IMR-90 (cell line): ENCODE data around the gene FBXL20. TPM values are rescaled to one million over a fixed set of nuclear protein-coding genes. Genes with fewer than 3 reads are reported as not detected.

Experiments used
- ATAC-seq: fragments of 200-7000 bp; cut with Tn5 transposase; 2 replicates; pipeline ENCODE4 v1.9.1; 2020; ENCODE audit warnings: low read depth, mild to moderate bottlenecking, moderate library complexity
- BruUV-seq: library from RNA; stranded (reverse); fragments of 400-500 nt; replicated peaks from 2 replicates; lab custom pipeline; 2021; lab: Mats Ljungman, UMichigan
- CTCF ChIA-PET: fragments of 300-600 bp; formaldehyde crosslinking; extraction: SDS; loops from one replicate; lab custom pipeline; 2021; ENCODE audit warnings: antibody characterized with exemption; lab: Yijun Ruan, JAX
- POLR2A ChIA-PET: fragments of 300-600 bp; sonication (Branson Sonifier 250); formaldehyde crosslinking; loops from one replicate; lab custom pipeline; 2022; ENCODE audit warnings: antibody characterized with exemption; ENCODE audit not compliant: unreplicated experiment; lab: Charles Lee
- DNase-seq: peaks from one replicate; pipeline ENCODE4 v3.0.0; 2013
- H2AFZ ChIP-seq: replicated peaks from 2 replicates; pipeline ENCODE3; 2013; ENCODE audit warnings: low read length, mild to moderate bottlenecking; ENCODE audit not compliant: poor library complexity
- H2AK5ac ChIP-seq: 2 replicates; pipeline ENCODE4 v1.6.1; 2013; ENCODE audit warnings: low read depth, low read length, inconsistent platforms
- H2AK9ac ChIP-seq: replicated peaks from 2 replicates; pipeline ENCODE3; 2013; ENCODE audit warnings: mild to moderate bottlenecking, low read depth, low read length, moderate library complexity; ENCODE audit not compliant: poor library complexity
- H2BK120ac ChIP-seq: 2 replicates; pipeline ENCODE4 v1.6.1; 2013; ENCODE audit warnings: low read depth, low read length, inconsistent platforms
- H2BK15ac ChIP-seq: 3 replicates; pipeline ENCODE4 v1.6.1; 2013; ENCODE audit warnings: low read depth, low read length, inconsistent platforms
- H2BK20ac ChIP-seq: 2 replicates; pipeline ENCODE4 v1.6.1; 2013; ENCODE audit warnings: low read depth, mild to moderate bottlenecking, inconsistent platforms, low read length, moderate library complexity
- H2BK5ac ChIP-seq: 2 replicates; pipeline ENCODE4 v1.6.1; 2013; ENCODE audit warnings: mild to moderate bottlenecking, low read depth, low read length, inconsistent platforms; ENCODE audit not compliant: poor library complexity, severe bottlenecking
- H3K14ac ChIP-seq: replicated peaks from 2 replicates; pipeline ENCODE4 v1.6.1; 2013; ENCODE audit warnings: low read depth, low read length, inconsistent platforms
- H3K18ac ChIP-seq: 2 replicates; pipeline ENCODE4 v1.6.1; 2013; ENCODE audit warnings: low read depth, low read length, control low read depth
- H3K23ac ChIP-seq: 2 replicates; pipeline ENCODE4 v1.6.1; 2013; ENCODE audit warnings: low read depth, low read length, inconsistent platforms
- H3K27ac ChIP-seq: 2 replicates; pipeline ENCODE4 v1.5.1; 2013; ENCODE audit warnings: mild to moderate bottlenecking, control low read depth, low read length; ENCODE audit not compliant: insufficient read depth
- H3K27me3 ChIP-seq: 2 replicates; pipeline ENCODE4 v1.6.1; 2013; ENCODE audit warnings: low read length; ENCODE audit not compliant: control insufficient read depth, insufficient read depth
- H3K36me3 ChIP-seq: 2 replicates; pipeline ENCODE4 v1.6.1; 2013; ENCODE audit warnings: low read length, mixed read lengths; ENCODE audit not compliant: control insufficient read depth, insufficient read depth
- H3K4ac ChIP-seq: 2 replicates; pipeline ENCODE4 v1.6.1; 2013; ENCODE audit warnings: low read depth, low read length, inconsistent platforms
- H3K4me1 ChIP-seq: 2 replicates; pipeline ENCODE4 v1.6.1; 2013; ENCODE audit warnings: low read length, mixed read lengths; ENCODE audit not compliant: control insufficient read depth, insufficient read depth
- H3K4me2 ChIP-seq: 2 replicates; pipeline ENCODE4 v1.6.1; 2013; ENCODE audit warnings: low read depth, mild to moderate bottlenecking, control low read depth, low read length, moderate library complexity
- H3K4me3 ChIP-seq: 2 replicates; pipeline ENCODE4 v1.5.1; 2013; ENCODE audit warnings: low read depth, mild to moderate bottlenecking, control low read depth, low read length, moderate library complexity; ENCODE audit not compliant: insufficient read depth
- H3K56ac ChIP-seq: 2 replicates; pipeline ENCODE4 v1.6.1; 2013; ENCODE audit warnings: low read length, inconsistent platforms; ENCODE audit not compliant: insufficient read depth; ENCODE audit errors: extremely low read depth
- H3K79me1 ChIP-seq, 2 experiments: 2 replicates each; pipeline ENCODE4 v1.6.1; 2013; ENCODE audit warnings: low read length in 2 of 2, inconsistent platforms in 1 of 2, low read depth in 1 of 2
- H3K9ac ChIP-seq: 2 replicates; pipeline ENCODE4 v1.6.1; 2013; ENCODE audit warnings: low read depth, low read length, control low read depth
- H3K9me1 ChIP-seq: 2 replicates; pipeline ENCODE4 v1.6.1; 2013; ENCODE audit warnings: low read length, inconsistent platforms; ENCODE audit not compliant: insufficient read depth
- H3K9me3 ChIP-seq: 2 replicates; pipeline ENCODE4 v1.6.1; 2013; ENCODE audit warnings: low read length; ENCODE audit not compliant: control insufficient read depth, insufficient read depth
- H4K20me1 ChIP-seq: 2 replicates; pipeline ENCODE4 v1.6.1; 2013; ENCODE audit warnings: low read length, inconsistent platforms; ENCODE audit not compliant: insufficient read depth
- H4K5ac ChIP-seq: 2 replicates; pipeline ENCODE4 v1.6.1; 2013; ENCODE audit warnings: mild to moderate bottlenecking, low read depth, low read length, control low read depth
- H4K8ac ChIP-seq, 2 experiments: 2 replicates each; pipeline ENCODE4 v1.6.1; 2013; ENCODE audit warnings: low read depth in 2 of 2, low read length in 2 of 2, control low read depth in 1 of 2, inconsistent platforms in 1 of 2
- H4K91ac ChIP-seq: 2 replicates; pipeline ENCODE4 v1.6.1; 2013; ENCODE audit warnings: low read depth, low read length, inconsistent platforms; ENCODE audit not compliant: insufficient read depth
- MAZ ChIP-seq: IDR thresholded peaks from 2 replicates; pipeline ENCODE4 v1.6.1; 2012; ENCODE audit warnings: low read depth, mild to moderate bottlenecking, low read length, improper control_type of control experiment, moderate library complexity, borderline replicate concordance
- POLR2A ChIP-seq: IDR thresholded peaks from 2 replicates; pipeline ENCODE4 v1.6.1; 2012; ENCODE audit warnings: mild to moderate bottlenecking, low read depth, low read length
- RAD21 ChIP-seq: IDR thresholded peaks from 2 replicates; pipeline ENCODE4 v1.6.1; 2012; ENCODE audit warnings: low read length, improper control_type of control experiment
- RCOR1 ChIP-seq: IDR thresholded peaks from 2 replicates; pipeline ENCODE4 v1.6.1; 2012; ENCODE audit warnings: mild to moderate bottlenecking, low read length, improper control_type of control experiment; ENCODE audit not compliant: insufficient replicate concordance
- SMC3 ChIP-seq: fragments of 150-350 bp; IDR thresholded peaks from 2 replicates; pipeline ENCODE4 v1.6.1; 2016; ENCODE audit warnings: low read depth, mild to moderate bottlenecking, antibody characterized with exemption, low read length, moderate library complexity
- WGBS, 2 experiments: methylation state at CpG; one replicate each; pipeline versions ENCODE4 v1.1.5 to v1.1.7; 2013; ENCODE audit warnings: missing lambda C conversion rate in 2 of 2; ENCODE audit not compliant: insufficient read length in 1 of 2; ENCODE audit errors: extremely low coverage in 2 of 2; 5-methylcytosine and 5-hydroxymethylcytosine counted together
- dilution Hi-C: fragments of 300-500 bp; cut with HindIII; formaldehyde crosslinking; loops from one replicate; pipeline ENCODE4 v1.14.3; 2018; ENCODE audit warnings: low sequenced_read_pairs; ENCODE audit not compliant: unreplicated experiment
- in situ Hi-C: fragments of 300-500 bp; cut with MboI; formaldehyde crosslinking; loops from 3 replicates; pipeline ENCODE4 v1.14.3; 2019; ENCODE audit warnings: low sequenced_read_pairs, inconsistent platforms, mixed read lengths
- intact Hi-C: fragments of 100-400 bp; cut with micrococcal nuclease; formaldehyde crosslinking; loops from 2 replicates; pipeline ENCODE4 v1.10.0; 2022
- polyA plus RNA-seq, 3 experiments: library from polyadenylated mRNA; depleted of rRNA; stranded (reverse); fragments of >200 nt; gene quantifications; 2 replicates each; pipeline ENCODE4 v1.2.3, GENCODE V29; 2012; ENCODE audit warnings: low replicate concordance in 1 of 3
- total RNA-seq: library from RNA; depleted of rRNA; stranded (reverse); fragments of >200 nt; gene quantifications from 2 replicates; pipeline ENCODE4 v1.2.3, GENCODE V29; 2012
- TF ChIP-seq, protein P1 (sequence below): conservative IDR thresholded peaks from 2 replicates; pipeline ENCODE4 v1.5.1; 2012; ENCODE audit warnings: mild to moderate bottlenecking, low read depth, low read length, improper control_type of control experiment
- TF ChIP-seq, protein P2 (sequence below): fragments of 150-350 bp; IDR thresholded peaks from 2 replicates; pipeline ENCODE4 v1.6.1; 2016; ENCODE audit warnings: low read depth, mild to moderate bottlenecking, low read length, moderate library complexity, borderline replicate concordance

The FBXL20 gene
- total and polyA plus RNA-seq, 2 of the 4 experiments (the other 2 are of a cell fraction) = 4.1 to 13.8 TPM

DNA sequence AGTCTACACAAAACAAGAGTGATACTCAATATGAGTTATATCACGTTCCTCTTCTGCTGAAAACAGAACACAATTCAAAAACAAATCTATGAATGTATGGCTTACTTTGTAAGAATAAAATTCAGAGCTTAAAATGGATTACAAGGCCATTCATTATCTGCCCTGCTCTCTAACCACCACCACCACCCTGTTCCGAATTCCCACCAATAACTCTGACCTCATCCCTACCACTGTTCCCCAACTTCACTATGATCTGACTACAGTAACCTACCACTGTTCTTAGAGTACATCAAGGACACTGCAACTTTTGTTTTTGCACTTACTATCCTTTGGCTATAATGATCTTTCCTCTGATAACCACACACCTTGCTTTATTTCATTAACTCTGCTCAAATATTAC, 21.3 kb downstream of the FBXL20 start:
- no peak overlapping the region for H4K91ac ChIP-seq
- H2AK9ac ChIP-seq = no peak overlapping the region
- no peak for TF ChIP-seq SMC3
- no peak for TF ChIP-seq RAD21
- TF ChIP-seq, protein P1, sequence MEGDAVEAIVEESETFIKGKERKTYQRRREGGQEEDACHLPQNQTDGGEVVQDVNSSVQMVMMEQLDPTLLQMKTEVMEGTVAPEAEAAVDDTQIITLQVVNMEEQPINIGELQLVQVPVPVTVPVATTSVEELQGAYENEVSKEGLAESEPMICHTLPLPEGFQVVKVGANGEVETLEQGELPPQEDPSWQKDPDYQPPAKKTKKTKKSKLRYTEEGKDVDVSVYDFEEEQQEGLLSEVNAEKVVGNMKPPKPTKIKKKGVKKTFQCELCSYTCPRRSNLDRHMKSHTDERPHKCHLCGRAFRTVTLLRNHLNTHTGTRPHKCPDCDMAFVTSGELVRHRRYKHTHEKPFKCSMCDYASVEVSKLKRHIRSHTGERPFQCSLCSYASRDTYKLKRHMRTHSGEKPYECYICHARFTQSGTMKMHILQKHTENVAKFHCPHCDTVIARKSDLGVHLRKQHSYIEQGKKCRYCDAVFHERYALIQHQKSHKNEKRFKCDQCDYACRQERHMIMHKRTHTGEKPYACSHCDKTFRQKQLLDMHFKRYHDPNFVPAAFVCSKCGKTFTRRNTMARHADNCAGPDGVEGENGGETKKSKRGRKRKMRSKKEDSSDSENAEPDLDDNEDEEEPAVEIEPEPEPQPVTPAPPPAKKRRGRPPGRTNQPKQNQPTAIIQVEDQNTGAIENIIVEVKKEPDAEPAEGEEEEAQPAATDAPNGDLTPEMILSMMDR = no peak
- TF ChIP-seq, protein P2, sequence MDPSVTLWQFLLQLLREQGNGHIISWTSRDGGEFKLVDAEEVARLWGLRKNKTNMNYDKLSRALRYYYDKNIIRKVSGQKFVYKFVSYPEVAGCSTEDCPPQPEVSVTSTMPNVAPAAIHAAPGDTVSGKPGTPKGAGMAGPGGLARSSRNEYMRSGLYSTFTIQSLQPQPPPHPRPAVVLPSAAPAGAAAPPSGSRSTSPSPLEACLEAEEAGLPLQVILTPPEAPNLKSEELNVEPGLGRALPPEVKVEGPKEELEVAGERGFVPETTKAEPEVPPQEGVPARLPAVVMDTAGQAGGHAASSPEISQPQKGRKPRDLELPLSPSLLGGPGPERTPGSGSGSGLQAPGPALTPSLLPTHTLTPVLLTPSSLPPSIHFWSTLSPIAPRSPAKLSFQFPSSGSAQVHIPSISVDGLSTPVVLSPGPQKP = no peak
- TF ChIP-seq POLR2A = no peak
- TF ChIP-seq RCOR1 = no peak
- no peak for TF ChIP-seq MAZ
- H2AFZ ChIP-seq = no peak overlapping the region
- no peak overlapping the region for H2AK5ac ChIP-seq
- H3K56ac ChIP-seq = no peak overlapping the region
- H3K9ac ChIP-seq = no peak overlapping the region
- H3K9me1 ChIP-seq = 0 out of 2 replicates have a peak, but pooled peaks cover 7% of the 10 kb centered on the region
- intact Hi-C loops (no loop called here), dilution Hi-C loops (no loop called here), in situ Hi-C loops (no loop called here)
- no peak overlapping the region for H2BK15ac ChIP-seq
- no peak overlapping the region for H3K4me2 ChIP-seq
- ATAC-seq (no peak), DNase-seq (no peak)
- H3K79me1 ChIP-seq = peaks cover 9 to 36% of the 10 kb centered on the region in 2 experiments; a peak in 3 of 4 replicates
- no peaks in the 10 kb centered on the region for H3K36me3 ChIP-seq
- no peak overlapping the region for H3K27ac ChIP-seq
- no peak overlapping the region for H2BK5ac ChIP-seq
- peaks cover 13% of the 10 kb centered on the region; the same call in 1 of the 2 replicates for H4K20me1 ChIP-seq
- ChIA-PET POLR2A (no interaction called here), CTCF (no interaction called here)
- no peak overlapping the region for H4K8ac ChIP-seq
- no peak overlapping the region for H3K4me3 ChIP-seq
- no peaks in the 10 kb centered on the region for H3K27me3 ChIP-seq
- no peak overlapping the region for H2BK20ac ChIP-seq
- no peaks in the 10 kb centered on the region for H3K4me1 ChIP-seq
- H3K18ac ChIP-seq = no peak overlapping the region
- H4K5ac ChIP-seq = no peak overlapping the region
- no peak overlapping the region for H3K23ac ChIP-seq
- no peak overlapping the region for H3K4ac ChIP-seq
- no peak overlapping the region for H2BK120ac ChIP-seq
- 83% methylated on average over 1 of the region's 2 CpGs; no CpG with 5 or more reads in 1 of the 2 experiments for WGBS, 2 experiments
- BruUV-seq = no TSS peak
- no peak overlapping the region for H3K14ac ChIP-seq
- H3K9me3 ChIP-seq = no peaks in the 10 kb centered on the region
